Left colon (tissue), 2 donors: ENCODE data around the gene SGCD. TPM values are rescaled to one million over a fixed set of nuclear protein-coding genes. Genes with fewer than 3 reads are reported as not detected.

ENCODE experiments used
- ATAC-seq: fragments of 200-7000 bp; cut with Tn5 transposase; one replicate; pipeline ENCODE4 v1.9.1; 2020; ENCODE audit warnings: mild to moderate bottlenecking, moderate library complexity
- DNase-seq, 2 donors: peaks; one replicate each; pipeline ENCODE4 v3.0.0-alpha.2; 2020
- intact Hi-C, 2 donors: fragments of 100-400 bp; cut with DNase I in 1 of 2; cut with micrococcal nuclease in 1 of 2; formaldehyde crosslinking; loops; one replicate each; pipeline versions ENCODE4 v1.11.2 to v1.14.0; 2022; cut with DNase I, micrococcal nuclease
- total RNA-seq, 2 donors: library from RNA; stranded (reverse); fragmentation: NEBNext Ultra II Directional; extraction: Animal tissue kit (Norgen Biotek cat#: 25700); gene quantifications; one replicate each; pipeline ENCODE4 v1.2.1, GENCODE V29; 2021
- donor health status: DM: no; HTN: no; CAD: no.
- donor health status: DM: yes; HTN: yes; CAD: no.

Gene SGCD
- total RNA-seq, 2 donors from 2014 or later = 1.0 to 3.2 TPM

- DNase-seq (no peak), ATAC-seq (no peak)
- intact Hi-C loops = no loop called here
Measured at GRCh38 chr5:156482818-156483217, 155.9 kb downstream of the SGCD start.

- no peak for DNase-seq
- intact Hi-C loops = no loop called here
- no peak for ATAC-seq
Measured at GRCh38 chr5:156486394-156487238, 159.7 kb downstream of the SGCD start.

GRCh38 chr5:156491766-156492165 lies 164.8 kb downstream of the SGCD start:
- no peak for DNase-seq
- no peak for ATAC-seq
- intact Hi-C loops = no loop called here

- ATAC-seq = no peak
- intact Hi-C loops = no loop called here
- DNase-seq = no peak
Measured at GRCh38 chr5:156496291-156496690, 169.3 kb downstream of the SGCD start.

GRCh38 chr5:156497804-156498208 lies 170.8 kb downstream of the SGCD start:
- intact Hi-C loops = no loop called here
- no peak for DNase-seq
- no peak for ATAC-seq

GRCh38 chr5:156498226-156498980 lies 171.4 kb downstream of the SGCD start:
- intact Hi-C loops = no loop called here
- DNase-seq (no peak), ATAC-seq (no peak)

GRCh38 chr5:156500755-156501154 lies 173.8 kb downstream of the SGCD start:
- DNase-seq = no peak
- intact Hi-C loops = no loop called here
- ATAC-seq = no peak

- DNase-seq (no peak), ATAC-seq (no peak)
- intact Hi-C loops = no loop called here
Measured at GRCh38 chr5:156505101-156505500, 178.1 kb downstream of the SGCD start.

- intact Hi-C loops = no loop called here
- ATAC-seq = no peak
- no peak for DNase-seq
Measured at GRCh38 chr5:156513123-156513815, 186.3 kb downstream of the SGCD start.

- DNase-seq = no peak
- ATAC-seq = no peak
- intact Hi-C loops = no loop called here
Measured at GRCh38 chr5:156515121-156515520, 188.2 kb downstream of the SGCD start.

- no peak for ATAC-seq
- intact Hi-C loops = no loop called here
Measured at GRCh38 chr5:156515803-156516360, 188.9 kb downstream of the SGCD start.

GRCh38 chr5:156522651-156523529 lies 195.9 kb downstream of the SGCD start:
- intact Hi-C loops = no loop called here
- DNase-seq = no peak
- no peak for ATAC-seq

More at GRCh38 chr5:156515803-156516360, 188.9 kb downstream of the SGCD start:
- DNase-seq = no peak

- ATAC-seq (no peak), DNase-seq (no peak)
- intact Hi-C loops = no loop called here
Measured at GRCh38 chr5:156523607-156524006, 196.6 kb downstream of the SGCD start.

- intact Hi-C loops = no loop called here
- DNase-seq = no peak
Measured at GRCh38 chr5:156526081-156526925, 199.3 kb downstream of the SGCD start.

GRCh38 chr5:156527611-156528010 lies 200.6 kb downstream of the SGCD start:
- no peak for DNase-seq
- ATAC-seq = no peak
- intact Hi-C loops = no loop called here

More at GRCh38 chr5:156526081-156526925, 199.3 kb downstream of the SGCD start:
- ATAC-seq = no peak

- intact Hi-C loops = no loop called here
- ATAC-seq = no peak
Measured at GRCh38 chr5:156528673-156529072, 201.7 kb downstream of the SGCD start.

GRCh38 chr5:156529892-156530291 lies 202.9 kb downstream of the SGCD start:
- DNase-seq (no peak), ATAC-seq (no peak)
- intact Hi-C loops = no loop called here

More at GRCh38 chr5:156528673-156529072, 201.7 kb downstream of the SGCD start:
- DNase-seq = no peak
